ENCODE data around the gene GLDC.

DNA sequence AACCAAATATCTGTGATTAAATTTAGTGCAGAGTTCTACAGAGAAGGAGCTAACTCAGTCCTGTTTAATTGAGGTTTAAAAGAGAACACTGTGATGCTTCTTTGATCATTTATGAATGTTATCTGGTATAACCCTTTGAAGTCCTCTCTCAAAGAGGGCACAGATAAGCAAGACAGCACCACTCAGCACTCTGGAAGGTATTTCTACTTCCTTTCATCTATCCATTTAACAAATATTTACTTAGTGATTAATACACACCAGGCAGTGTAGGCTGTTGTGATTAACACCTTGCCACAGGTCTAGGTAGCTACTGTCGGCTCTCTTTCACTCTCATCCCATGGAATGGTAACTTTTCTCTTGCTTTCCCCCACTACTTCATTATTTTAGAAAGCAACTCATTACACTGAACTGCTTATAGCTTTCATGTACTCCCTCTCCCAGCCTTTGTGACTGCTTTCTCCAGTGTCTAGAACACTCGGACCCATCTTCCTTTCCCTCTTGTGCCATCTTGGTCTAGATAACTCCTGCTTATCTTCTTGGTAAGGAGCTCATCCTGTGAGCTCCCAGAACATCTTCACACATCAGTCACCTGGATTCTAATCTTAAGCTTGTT is 54.7 kb downstream of the GLDC start:
- TF ChIP-seq, protein P1, sequence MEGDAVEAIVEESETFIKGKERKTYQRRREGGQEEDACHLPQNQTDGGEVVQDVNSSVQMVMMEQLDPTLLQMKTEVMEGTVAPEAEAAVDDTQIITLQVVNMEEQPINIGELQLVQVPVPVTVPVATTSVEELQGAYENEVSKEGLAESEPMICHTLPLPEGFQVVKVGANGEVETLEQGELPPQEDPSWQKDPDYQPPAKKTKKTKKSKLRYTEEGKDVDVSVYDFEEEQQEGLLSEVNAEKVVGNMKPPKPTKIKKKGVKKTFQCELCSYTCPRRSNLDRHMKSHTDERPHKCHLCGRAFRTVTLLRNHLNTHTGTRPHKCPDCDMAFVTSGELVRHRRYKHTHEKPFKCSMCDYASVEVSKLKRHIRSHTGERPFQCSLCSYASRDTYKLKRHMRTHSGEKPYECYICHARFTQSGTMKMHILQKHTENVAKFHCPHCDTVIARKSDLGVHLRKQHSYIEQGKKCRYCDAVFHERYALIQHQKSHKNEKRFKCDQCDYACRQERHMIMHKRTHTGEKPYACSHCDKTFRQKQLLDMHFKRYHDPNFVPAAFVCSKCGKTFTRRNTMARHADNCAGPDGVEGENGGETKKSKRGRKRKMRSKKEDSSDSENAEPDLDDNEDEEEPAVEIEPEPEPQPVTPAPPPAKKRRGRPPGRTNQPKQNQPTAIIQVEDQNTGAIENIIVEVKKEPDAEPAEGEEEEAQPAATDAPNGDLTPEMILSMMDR (IDR thresholded peaks at IDR 0.05; ENCODE audit: insufficient read depth, low read length, poor library complexity, severe bottlenecking) = no peak
- no peak for TF ChIP-seq EZH2phosphoT487 (conservative IDR thresholded peaks at IDR 0.05; ENCODE audit: low read length)

Data from SU-DHL-6 (cell line).